Stimulated activated naive CD8-positive, alpha-beta T cell treated with anti-CD3 and anti-CD28 coated beads, Interleukin-15, Interleukin-2, amounts not matched to agents 100 U/mL and 50 U/mL, for 24 hours (primary cell): Measurements from ENCODE around the gene SAMD14.

Source experiments
- ATAC-seq: fragments of 150-1000 bp; cut with Tn5 transposase; one replicate; pipeline ENCODE4 v1.10.0; 2021
- DNase-seq: peaks from one replicate; pipeline ENCODE4 v3.0.0; 2021

SAMD14 gene

DNA sequence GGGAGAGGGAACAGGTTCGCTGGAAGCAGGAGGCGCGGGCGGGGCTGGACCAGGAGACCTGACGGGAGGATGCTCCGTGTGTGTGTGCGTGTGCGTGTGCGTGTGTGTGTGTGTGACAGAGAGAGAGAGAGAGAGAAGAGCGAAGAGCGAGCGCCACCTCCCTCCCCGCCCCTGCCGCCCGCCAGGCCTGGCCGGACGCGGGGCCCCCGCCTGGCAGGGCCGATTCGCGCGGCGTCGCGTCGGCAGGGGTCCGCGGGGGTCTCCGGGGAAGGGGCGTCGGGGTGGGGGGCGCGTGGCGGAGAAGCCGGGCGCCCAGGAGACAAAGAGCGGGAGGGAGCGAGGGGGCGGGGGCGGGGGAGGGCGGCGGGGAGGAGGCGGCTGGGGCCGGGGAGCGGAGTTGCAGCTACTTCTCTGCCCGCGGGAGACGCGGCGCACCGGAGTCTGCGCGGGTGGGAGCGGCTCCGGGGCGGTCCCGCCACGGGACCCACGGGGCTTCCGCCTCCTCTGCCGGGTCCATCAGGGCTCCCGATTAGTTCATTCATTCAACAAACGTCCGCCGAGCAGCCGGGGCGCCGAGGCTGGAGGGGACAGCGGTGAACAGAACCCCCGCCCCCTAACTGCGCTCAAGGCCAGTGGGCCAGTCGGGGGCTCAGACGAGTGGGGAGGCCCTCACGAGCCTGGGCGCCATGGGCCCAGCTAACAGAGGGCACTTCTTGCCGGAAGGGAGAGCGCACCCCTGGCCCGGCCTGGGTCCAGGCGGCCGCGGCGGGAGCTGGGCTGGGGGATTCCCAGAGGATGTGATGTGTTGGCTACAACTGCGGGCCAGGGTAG is at the start of gene SAMD14:
SAMD14 (minus strand) TSS at position 433 of the 831 bp plus-strand sequence. CDS start 5,201 bp downstream, outside the sequence.
- ATAC-seq (peak; percentile 10), DNase-seq (peak; percentile 43)

DNA sequence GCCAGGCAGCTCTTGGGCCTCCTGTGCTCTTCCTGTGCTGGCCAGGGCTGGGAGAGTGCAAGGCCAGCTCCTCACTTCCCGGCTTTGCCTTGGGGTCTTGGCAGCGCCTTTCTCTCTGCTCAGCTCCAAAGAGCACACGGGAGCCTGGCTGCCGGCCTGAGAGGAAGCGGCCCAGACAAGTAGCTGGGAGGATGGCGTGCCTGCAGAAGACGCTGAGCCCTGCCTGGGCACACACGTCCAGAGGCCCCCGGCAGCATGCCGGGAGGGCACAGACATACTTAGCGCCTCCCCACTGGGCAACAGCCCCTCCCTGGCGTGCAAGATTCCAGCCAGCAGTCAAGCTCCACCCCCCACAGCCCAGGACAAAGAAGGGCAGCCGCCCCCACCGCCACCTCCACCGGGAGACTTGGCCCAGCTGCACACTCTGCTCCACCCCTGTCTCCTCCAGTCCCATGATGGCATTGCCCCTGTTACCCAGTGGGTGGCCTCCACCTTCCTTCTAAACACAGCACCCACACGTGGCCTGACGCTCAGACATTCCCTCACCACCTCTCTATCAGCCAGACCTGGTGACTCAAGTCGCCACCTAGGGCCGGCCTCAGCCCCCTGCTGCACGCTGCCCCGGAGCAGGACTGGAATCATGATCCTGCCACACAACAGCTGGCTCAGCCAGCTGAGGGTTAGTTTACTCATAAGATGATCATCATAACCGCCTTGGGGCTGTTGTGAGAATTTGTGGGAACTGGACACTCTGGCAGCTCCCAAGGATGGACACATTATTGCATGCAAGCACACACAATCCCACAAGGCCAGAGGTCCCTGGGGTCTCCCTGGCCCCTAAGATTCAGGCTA is 48.2 kb upstream of the SAMD14 start:
- ATAC-seq (peak; percentile 90), DNase-seq (peak; percentile 62)

DNA sequence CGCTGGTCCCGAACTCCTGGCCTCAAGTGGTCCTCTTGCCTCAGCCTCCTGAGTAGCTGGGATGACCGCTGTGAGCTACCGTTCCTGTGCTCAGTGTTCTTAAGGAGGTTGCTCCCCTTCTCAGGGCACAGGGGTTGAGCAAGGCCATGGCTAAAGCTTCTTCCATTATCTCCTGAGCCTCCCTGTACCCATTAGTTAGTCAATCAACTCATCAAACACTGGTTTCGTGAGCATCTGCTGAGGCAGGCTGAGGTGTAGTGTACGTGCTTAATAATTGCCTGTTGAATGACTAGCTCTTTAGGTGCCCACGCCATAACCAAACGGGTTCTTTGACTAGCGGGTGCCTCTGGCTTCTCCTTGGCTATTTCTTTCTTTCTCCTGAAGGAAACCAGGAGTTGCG is 47.5 kb upstream of the SAMD14 start:
- DNase-seq (no peak), ATAC-seq (no peak)

DNA sequence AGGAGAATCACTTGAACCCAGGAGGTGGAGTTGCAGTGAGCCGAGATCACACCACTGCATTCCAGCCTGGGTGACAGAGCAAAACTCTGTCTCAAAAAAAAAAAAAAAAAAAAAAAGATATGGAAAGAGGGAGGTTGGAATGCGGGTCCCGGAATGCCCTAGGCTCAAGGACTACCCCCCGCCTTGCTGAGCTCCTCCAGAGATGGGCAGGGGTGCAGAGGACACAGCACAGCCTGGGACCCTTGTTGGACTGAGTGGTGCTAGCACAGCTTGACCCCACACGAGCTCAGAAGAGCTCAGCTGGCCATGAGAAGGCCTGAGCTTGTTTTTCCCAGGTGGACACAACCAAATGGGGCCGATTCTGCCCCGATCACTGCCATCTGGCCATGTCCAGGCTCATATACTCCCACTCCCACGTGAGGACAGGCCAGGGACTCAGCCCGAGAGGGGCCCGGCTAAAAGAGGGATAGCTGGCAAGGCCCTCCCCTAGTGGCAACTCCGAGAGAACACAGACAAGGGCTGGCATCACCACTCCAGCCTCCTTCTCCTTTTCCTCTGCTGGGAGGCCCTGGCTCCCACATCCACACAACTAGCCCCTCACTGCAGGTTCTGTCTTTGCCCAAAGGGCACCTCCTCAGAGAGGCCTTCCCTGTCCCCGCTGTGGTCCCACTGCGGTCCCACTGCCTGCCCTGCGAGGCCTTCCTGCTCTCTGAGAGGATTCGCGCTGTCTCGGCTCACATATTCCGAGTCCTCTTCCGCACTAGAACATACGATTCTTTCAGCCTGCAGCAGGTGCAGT is 46.8 kb upstream of the SAMD14 start:
- DNase-seq, result no peak

DNA sequence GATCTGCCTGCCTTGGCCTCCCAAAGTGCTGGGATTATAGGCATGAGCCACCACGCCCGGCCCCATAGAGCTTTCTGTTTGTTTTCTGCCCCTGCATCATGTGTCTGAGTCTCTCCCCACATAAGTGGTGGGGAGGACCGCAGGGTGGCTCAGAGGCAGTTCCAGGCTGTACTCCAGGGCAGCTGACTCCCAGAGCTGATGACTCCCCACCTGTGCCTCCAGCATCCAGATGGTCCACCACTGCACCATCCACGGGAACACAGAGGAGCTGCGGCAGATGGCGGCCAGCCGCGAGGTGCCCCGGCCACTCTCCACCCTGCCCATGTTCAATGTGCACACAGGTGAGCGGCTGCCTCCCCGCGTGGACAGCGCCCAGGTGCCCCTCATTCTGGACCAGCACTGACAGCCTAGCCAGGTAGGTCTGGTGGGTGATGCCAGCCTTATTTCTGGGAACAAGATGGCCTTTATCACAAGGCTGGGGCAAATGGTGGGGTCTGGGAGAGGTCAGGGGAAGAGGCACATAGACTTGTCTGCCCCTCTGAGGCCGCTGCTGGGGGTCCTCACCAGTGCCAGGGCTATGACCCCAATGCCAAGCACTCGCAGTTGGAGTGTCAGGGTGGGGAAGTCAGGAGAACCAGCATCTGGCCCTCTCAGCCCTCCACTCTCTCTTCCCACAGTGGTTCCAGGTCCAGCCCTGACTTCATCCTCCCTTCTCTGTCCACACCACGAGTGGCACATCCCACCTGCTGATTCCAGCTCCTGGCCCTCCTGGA is 45.3 kb upstream of the SAMD14 start:
- DNase-seq (no peak), ATAC-seq (no peak)

More for the DNA sequence above, 46.8 kb upstream of the SAMD14 start:
- ATAC-seq, result no peak

DNA sequence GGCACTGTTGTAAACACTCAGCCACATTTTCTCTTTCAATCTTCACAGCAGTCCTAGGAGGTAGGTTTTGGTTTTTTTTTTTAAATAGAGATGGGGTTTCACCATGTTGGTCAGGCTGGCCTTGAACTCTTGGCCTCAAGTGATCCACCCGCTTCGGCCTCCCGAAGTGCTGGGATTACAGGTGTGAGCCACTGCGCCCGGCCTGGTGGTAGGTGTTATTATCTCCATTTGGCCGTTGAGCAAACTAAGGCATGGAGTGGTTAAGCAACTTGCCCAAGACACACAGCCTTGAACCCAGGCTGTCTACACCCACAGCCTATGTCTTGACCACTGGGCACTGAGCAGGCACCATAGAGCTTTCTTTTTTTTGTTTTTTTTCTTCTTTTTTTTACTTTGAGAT is 44.5 kb upstream of the SAMD14 start:
- DNase-seq (no peak), ATAC-seq (no peak)

DNA sequence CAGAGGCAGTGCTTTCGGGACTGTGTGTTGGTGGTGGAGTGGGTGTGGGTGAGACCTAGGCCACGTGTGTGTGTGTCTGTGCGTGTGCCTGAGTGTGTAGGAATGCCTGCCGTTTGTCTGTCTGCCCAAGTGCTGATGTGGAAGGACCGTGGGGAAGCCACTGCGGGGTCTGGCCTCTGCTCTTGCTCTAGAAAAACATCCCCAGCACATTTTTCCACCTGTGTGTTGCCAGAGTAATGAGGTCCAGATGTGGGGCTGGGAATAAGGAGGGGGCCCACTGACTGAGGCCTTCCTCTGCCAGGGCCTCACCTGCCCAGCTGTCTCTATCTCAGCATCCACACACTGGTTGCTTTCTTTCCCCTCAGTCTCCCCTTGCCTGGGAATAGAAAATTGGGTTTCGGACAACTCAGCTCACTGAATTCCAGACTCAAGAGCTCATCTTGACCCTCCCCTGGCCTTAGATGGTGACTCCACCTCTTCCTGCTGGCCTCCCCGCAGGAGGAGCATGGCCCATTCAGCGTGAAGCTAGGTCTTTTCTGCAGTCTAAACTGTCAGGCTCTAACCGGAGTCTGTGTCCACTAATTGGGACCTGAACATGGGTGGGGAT is 43.5 kb upstream of the SAMD14 start:
- DNase-seq (no peak), ATAC-seq (no peak)

DNA sequence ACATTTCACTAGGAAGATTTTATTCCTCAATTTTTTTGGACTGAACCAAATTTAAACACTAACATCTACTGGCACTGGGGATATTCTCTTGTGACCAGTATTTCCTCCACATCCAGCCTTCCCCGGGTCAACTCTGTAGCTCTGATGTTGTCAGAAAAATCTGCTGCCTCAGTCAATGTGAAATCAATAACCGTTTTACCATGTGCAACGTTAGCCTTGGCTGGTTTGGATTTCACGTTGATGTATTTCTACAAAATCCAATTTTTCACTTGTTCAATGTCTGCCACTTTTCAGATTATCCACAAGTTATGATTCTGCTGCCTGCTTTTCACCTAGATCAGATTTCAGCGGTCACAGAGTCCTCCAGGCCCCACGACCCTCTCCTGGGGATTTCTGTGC is 43.0 kb upstream of the SAMD14 start:
- DNase-seq (no peak), ATAC-seq (no peak)

DNA sequence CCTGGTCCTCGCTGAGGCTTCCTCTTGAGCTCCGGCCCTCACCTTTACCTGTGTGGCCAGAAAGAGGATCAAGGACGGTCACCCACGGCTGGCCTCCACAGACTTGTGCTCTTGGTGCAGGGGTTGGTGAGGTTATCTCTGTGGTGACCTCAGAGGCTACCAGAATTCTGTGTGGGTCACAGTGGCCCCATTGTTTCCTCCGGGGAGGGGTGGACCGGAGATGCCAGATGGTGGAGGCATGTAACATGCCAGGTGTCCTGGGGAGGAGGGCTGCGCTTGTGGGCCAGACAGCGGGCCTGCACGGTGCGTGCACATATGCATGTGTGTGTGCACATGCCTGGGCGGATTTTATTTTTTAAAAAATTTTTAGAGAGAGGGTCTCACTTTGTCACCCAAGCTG is 42.2 kb upstream of the SAMD14 start:
- DNase-seq (no peak), ATAC-seq (no peak)

DNA sequence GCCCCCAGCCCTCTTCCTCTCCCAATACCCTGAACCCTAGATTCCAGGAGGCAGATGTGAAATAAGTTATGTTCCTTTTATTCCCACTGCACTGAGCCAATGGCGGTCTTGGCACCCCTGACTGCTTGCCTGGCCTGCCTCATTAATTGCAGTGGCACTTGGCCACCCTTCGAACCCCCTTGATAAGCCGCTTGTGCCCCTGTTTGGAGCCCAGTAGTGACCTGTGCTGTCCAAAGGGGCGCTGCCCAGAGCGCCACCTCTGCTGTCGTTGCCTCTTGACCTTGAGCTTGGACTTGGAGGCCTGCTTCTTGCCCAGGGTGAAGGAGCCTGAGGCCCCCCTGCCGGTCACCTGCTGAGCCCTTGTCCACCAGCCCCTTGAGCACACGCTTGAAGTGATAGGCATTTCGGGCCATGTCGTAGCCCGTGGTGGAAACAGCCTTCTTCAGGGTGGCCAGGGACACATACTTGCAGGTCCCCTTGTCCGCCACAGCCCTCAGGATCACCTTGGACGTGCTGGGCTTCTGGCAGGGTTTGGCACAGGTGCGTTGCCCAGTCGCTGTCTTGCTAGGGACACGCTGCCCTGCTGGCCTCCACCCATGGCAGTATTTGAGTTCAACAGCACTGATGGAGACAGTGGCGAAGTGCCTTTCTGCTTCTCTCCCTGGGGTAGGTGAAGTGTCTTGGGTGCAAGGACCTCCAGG is 41.6 kb upstream of the SAMD14 start:
- ATAC-seq, result no peak
- DNase-seq, result no peak

DNA sequence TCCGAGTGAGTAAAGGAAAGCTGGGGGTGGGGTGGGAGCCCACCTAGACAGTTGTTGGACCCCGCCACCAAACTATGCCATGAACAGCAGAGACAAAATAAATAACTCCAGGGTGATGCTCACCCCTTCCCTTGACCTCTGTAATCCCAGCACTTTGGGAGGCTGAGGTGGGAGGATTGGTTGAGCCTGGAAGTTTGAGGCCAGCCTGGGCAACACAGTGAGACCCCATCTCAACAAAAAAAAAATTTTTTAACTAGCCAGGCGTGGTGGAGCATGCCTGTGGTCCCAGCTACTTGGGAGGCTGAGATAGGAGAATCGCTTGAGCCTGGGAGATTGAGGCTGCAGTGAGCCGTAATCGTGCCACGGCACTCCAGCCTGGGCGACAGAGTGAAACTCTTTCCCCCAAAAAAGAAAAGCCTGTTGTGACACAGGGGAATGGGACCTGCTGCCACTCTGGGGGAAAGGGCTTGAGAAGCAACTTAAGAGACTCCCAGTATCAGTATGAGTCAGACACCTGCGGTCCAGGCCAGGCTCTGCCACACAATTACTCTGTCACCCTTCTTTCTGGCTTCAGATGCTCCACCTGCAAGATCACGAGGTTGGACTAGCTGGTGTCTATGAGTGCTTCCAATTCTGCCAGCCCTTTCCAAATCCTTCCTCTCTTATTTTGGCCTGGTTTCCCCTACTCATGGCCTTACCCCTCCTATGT is 40.9 kb upstream of the SAMD14 start:
- no peak for ATAC-seq
- DNase-seq, result no peak

DNA sequence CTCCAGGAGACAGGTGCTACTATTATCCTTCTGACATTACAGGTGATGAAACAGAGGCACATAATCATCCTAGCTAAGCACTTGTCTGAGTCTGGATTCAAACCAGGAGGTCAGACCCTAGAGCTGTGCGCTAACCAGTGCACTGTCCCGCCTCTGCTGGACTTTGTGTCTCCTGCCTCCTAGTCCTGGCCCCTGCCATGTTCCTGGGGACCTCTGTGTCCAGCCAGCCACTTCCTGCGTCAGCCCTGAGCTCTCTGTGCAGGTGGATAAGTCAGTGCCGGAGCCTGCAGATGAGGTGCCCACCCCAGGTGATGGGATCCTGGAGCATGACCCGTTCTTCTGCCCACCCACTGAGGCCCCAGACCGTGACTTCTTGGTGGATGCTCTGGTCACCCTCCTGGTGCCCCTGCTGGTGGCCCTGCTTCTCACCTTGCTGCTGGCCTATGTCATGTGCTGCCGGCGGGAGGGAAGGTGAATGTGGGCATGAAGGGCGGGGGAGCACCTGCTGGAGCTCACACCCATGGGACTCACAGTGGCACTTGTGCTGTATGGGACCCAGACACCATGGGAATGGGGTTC is 40.0 kb upstream of the SAMD14 start:
- ATAC-seq (no peak), DNase-seq (no peak)

DNA sequence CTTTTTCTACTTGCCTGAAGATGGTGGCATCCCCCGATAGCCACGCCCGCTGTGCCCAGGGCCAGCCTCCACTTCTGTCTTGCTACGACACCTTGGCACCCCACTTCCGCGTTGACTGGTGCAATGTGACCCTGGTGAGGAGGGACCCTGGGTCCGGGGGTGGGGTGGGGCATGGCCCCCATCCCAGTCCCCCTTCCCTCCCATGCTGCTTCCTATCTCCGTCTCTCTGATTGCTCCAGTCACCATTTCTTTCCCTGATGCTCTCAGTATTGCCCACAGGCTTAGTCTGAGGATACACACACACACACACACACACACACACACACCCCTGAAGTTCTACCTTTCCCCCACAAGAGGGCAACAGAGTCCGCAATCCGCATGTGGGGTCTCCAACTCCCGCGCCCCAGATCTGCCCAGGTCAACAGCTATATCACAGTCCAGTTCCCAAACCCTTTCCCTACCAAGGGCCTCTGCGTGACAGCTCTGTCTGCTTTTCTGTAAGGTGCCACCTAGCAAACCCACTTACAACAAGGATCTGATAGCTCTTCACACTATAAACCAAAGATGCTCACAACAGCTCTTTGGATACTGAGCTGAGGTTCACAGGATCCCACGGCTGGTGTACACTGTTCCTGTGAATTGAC is 39.3 kb upstream of the SAMD14 start:
- DNase-seq, result peak; percentile 57
- peak; percentile 70 for ATAC-seq

DNA sequence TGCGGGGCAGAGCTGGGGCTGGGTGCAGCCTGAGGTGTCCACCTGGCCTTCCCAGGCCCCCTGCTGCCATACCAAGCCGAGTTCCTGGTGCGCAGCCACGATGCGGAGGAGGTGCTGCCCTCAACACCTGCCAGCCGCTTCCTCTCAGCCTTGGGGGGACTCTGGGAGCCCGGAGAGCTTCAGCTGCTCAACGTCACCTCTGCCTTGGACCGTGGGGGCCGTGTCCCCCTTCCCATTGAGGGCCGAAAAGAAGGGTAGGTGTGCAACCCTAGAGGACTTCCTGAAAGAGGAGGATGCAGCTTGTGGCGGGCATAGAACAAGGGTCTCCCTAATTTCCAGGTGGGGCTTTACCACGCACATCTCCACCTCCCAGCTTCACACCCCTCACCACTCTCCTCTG is 38.4 kb upstream of the SAMD14 start:
- ATAC-seq (no peak), DNase-seq (no peak)

DNA sequence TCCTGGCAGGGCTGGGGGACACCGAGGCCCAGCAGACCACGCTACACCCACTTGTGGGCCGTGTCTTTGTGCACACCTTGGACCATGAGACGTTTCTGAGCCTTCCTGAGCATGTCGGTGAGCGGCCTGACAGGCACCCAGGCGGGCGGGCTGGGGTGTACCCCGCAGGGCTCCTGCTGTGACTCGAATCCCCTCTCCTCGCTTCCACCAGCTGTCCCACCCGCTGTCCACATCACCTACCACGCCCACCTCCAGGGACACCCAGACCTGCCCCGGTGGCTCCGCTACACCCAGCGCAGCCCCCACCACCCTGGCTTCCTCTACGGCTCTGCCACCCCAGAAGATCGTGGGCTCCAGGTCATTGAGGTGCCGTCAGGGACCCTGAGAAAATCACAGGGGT is 37.4 kb upstream of the SAMD14 start:
- DNase-seq, result no peak
- ATAC-seq, result no peak

DNA sequence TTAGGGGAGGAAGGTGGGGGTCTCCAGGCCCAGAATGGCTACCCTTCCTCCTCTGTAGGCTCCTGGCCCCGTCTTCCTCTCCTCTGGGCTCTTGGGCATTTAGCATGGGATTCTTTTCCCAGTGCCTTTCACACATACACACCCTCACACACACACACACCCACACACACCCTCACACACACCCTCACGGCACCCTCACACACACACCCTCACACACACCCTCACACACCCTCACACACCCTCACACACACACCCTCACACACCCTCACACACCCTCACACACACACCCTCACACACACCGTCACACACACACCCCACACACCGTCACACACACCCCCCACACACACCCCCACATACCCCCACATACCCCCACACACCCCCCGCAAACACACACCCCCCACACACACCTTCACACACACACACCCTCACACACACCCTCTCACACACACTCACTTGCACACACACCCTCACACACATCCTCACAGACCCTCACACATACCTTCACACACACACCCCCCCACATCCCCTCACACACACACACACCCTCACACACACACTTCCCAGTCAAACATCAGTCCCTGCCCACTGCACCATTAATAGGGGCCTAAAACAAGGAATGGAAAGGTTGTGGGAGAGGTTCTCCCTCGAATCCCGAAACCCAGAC is 36.7 kb upstream of the SAMD14 start:
- ATAC-seq (no peak), DNase-seq (no peak)

DNA sequence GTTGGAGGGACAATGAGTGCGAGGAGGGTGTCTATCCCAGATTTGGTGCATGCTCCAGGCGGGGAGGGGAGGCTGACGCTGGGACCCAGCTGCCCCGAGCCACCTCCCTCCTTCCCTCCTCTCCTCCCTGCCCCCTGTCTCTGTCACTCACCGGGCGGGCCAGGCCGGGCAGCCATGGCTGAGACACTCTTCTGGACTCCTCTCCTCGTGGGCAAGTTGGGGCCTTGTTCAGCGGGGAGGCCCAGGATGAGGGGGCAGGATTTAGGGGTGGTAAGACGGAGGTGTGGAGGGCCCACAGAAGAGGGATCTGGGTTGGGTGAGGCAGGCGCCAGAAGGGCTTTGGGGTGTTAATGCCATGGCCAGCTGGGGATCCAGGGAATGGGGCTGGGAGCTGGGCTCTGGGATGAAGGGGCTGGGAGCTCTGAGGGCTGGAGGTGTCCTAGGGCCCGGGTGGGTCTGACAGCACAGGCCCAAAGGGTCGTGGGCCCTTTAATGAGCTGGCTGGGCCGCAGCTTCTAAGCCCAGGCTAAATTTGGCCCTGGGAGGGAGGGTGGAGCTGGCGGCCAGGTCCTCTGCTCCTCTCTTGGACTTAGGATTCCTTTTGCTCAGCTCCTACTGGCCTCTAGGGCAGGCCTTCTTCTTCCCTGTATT is 36.0 kb upstream of the SAMD14 start, which contains the start of gene SGCA:
SGCA (plus strand) TSS at position 139 of the 651 bp plus-strand sequence; CDS start at position 175, 36 bp downstream.
- DNase-seq (no peak), ATAC-seq (no peak)

DNA sequence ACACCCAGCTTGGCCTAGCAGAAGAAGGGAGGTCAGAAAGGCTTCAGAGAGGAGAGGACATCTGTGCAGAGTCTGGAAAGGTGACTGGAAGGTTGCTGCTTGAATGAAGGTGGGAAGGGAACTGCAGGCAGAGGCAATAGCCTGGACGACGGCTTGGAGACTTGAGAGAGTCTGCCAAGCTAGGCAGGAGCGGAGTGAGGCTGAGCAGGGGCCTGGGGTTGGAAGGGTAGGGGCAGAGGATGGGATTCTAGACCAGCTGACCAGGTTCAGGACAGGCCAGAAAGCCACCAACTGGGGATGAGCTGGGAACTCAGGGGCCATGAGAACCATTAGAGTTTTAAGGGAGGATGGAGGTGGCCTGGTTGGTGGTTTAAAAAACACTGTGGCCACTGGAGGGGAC is 35.5 kb upstream of the SAMD14 start:
- no peak for ATAC-seq
- no peak for DNase-seq
